Pons (tissue), 1 donor: ENCODE measurements around the gene UNC45A.

Source experiments
- DNase-seq: peaks from one replicate; pipeline ENCODE4 v3.0.0-alpha.2; 2016; ENCODE audit warnings: low spot score

The UNC45A gene

DNA sequence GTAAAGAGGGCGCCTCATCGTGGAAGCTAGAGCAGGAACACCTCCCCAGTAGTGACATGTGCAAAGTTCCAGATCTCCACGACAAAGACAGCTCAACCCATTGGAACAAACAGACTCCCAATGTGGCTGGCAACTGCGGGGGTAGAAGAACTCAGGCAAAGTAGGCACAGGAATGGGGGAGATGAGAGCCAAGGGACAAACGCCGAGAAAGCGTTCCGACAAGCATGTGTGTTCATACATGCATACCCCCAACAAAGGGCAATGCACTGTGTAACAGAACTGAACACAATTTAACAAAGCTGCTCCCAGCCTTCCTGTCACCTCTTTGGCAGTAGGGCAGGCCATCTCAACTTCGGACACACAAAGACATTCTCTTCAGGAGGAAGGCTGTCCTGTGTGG is 31.2 kb downstream of the UNC45A start:
- DNase-seq = no peak

DNA sequence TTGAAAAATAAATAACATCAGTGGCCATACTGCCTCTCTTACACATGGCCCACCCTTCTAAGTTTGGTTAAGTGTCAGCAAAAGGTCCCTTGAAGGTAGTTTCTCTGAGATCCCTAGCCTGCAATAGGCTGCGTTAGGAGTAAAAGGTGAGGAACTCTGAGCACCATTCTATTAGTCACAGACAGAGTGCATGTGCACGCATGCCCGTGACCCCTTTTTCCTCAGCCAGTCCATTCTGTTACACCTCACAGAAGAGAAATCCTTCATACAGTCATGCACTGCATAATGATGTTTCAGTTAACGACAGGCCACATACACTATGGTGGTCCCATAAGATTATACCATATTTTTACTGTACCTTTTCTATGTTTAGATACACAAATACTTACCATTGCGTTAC is 32.1 kb downstream of the UNC45A start:
- no peak for DNase-seq

GRCh38 chr15:90968434-90968833 is 33.3 kb downstream of the UNC45A start:
- DNase-seq = no peak

GRCh38 chr15:90970274-90970673 is 35.2 kb downstream of the UNC45A start:
- DNase-seq = no peak

- no peak for DNase-seq
Measured at GRCh38 chr15:90972133-90972532, 37.0 kb downstream of the UNC45A start.

DNA sequence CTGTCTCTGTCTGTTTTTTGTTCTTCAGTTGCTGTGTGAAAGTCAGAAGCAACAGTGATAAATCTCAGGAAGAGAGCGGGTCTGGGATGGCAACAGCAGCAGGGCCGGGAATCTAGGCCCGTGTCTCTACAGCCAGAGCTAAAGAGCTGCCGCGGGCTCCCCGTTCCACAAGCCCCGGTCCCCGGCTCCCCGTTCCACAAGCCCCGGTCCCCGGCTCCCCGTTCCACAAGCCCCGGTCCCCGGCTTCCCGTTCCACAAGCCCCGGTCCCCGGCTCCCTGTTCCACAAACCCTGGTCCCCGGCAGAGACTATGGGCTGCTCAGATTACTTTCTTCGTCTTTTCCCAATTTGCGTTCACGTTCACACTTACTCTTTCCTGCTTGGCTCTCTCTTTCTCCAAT is 39.1 kb downstream of the UNC45A start:
- DNase-seq = no peak

- DNase-seq = no peak
Measured at GRCh38 chr15:90979582-90979981, 44.5 kb downstream of the UNC45A start.

DNA sequence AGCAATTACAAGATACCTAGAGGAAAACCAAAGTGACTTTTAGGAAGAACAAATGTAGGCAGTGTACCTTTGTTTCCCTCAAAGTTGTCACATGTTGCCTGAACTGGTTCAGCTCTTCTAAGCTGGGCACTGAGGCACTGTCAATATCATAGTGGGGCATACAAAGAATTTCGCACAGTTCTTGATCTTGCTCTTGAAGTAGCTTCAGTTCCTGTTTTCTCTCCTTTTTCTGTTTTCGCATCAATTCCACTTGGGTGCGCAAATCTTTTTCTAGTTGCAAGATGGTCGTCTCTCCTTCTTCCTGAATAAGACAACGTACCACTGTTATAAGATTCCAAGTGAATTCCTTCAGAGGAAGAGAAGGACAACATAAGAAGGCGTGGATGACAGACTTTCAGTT is 46.6 kb downstream of the UNC45A start:
- no peak for DNase-seq

DNA sequence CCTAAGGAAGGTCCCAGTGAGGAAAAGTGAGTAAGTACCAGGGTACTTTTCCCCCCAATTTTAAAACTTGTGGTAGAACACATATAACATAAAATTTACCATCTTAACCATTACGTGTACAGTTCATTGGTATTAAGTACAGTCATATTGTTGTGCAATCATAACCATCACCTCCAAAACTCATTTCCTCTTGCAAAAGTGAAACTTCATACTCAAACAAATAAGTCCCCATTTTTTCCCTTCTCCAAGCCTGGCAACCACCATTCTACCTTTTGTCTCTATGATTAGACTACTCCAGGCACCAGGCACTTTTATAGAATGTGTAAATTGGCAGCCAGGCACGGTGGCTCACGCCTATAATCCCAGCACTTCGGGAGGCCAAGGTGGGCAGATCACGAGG is 47.0 kb downstream of the UNC45A start:
- no peak for DNase-seq

DNA sequence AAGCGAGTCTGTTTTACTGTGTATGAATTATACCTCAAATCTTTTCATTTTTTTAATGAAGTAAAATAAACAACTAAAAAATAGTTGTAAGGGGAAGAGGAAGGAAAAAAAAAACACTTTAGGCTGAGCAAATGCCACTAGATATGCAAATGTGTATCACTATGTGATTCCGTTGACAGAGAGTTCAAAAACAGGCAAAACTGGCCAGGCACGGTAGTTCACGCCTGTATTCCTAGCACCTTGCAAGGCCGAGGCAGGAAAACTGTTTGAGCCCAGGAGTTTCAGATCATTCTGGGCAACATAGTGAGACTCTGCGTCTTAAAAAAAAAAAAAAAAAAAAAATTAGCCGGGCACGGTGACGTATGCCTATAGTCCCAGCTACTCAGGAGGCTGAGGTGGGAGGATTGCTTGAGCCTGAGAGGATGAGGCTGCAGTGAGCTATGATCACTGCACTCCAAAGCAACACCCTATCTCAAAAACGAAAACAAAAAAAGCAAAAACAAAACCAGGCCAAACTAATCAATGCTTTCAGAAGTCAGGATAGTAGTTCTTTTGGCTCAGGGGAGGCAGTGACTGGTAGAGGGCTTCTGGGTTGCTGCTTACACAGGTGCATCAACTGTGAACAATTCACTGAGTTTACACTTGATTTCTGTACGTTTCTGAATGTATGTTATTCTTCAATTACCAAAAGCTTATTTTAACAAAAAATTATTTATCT is 51.9 kb downstream of the UNC45A start:
- no peak for DNase-seq

GRCh38 chr15:90987561-90988141 is 52.6 kb downstream of the UNC45A start:
- no peak for DNase-seq

GRCh38 chr15:90988296-90988695 is 53.2 kb downstream of the UNC45A start:
- DNase-seq = no peak

DNA sequence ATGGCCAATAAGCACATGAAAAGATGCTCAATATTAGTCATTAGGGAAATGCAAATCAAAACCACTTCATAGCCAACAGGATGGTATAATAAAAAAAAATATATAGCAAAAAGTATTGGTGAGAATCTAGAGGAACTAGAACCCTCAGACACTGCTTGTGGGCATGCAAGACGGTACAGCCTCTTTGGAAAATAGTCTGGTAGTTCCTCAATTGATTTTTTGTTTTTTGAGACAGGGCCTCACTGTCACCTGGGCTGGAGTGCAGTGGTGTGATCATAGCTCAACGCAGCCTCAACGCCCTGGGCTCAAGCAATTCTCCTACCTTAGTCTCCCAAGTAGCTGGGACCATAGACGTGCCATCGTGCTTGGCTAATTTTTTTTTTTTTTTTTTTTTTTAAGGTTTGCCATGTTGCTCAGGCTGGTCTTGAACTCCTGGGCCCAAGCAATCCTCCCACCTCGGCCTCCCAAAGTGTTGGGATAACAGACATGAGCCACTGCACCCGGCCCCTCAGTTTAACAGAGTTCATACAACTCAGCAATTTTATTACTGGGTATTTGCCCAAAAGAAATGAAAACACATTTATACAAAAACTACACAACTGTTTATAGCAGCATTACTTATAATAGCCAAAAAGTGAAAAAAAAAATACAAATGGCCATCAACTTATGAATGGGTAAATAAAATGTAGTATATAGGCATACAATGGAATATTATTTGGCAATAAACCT is 54.1 kb downstream of the UNC45A start:
- DNase-seq = no peak

GRCh38 chr15:90990446-90990845 is 55.4 kb downstream of the UNC45A start:
- DNase-seq = no peak

- no peak for DNase-seq
Measured at GRCh38 chr15:90991587-90992285, 56.7 kb downstream of the UNC45A start.

DNA sequence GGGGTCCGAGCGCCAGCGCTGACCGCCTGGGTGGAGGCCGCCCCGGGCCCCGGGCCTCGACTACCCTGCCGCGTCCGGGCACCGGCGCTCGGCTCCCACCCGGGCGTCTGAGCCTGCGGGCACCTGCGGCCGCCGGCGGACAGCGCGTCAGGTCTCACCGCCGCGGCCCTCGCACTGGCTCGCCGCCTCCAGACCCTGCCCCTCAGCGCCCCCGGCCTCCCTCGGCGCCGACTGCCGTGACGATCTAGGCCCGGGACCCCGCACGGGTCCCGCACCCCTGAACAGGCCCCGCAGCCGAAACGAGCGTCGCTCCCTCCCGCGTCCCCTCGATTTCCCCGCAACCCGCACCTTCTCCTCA is 59.0 kb downstream of the UNC45A start:
- no peak for DNase-seq

DNA sequence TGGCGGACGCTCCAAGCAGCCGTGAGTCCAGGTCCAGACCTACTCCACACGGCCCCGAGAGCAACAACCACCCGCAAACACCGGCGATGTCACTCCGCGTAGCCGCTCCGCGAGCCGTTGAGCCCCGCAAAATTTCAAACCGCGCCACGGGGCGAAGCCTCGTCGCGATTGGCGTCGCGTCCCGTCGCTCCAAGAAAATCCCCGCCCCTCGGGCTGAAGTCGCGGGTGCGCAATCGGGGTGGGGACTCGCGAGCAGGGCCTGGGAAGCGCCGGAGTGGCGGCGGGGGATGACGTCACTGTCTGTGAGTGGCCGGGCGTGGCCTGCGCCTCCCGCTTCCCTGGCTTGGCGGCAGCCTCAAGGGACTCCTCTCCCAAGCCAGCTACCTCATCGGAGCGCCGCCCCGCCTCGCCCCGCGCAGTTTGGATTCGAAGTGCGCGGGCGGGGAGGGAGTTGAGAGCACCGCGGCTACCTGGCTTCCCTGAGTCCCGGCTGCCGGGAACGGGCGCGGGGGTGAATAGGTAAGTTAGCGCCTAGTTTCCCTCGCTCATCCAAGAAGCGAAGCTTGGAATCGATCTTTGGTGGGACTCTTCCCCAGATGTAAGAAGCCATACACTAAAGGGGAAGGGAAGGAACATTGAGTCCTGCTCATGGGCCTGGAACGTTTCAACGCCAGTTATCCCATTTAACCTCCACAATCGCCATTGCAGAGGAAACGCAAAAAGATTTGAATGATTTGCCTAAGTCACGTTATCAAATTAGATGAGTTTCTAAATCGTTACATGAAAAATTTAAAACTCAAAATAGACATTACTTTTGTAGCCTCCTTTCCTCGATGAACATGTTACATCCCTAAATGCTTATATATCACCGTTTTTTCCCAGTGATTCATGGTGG is 59.6 kb downstream of the UNC45A start, which contains the start of gene PRC1:
Gene PRC1 (minus strand): TSS at position 119 of the 895 bp plus-strand sequence. CDS start 118 bp downstream, at position 1.
- DNase-seq = peak; percentile 93

DNA sequence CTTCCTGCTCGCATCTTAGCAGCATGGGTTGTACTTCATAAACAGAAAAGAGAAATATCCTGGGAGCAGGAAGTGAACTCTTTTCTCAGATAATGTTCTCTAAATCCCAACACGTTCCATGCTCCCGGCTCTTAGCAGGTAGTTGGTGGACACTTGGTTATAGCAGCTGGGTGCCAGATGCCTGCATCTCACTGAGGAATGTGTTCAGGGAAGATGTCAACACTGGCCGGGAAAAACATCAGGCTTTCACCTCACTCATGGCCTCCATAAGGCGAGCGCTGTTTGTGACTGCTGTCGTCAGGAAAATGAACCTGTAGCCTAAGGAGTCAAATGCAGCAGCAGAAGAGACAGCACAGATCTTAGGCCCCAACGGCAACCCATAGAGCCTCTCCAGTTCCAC is 63.7 kb downstream of the UNC45A start:
- no peak for DNase-seq

GRCh38 chr15:91001209-91001608 is 66.1 kb downstream of the UNC45A start:
- DNase-seq = no peak
